ENCODE results near the gene COA1.
"Not testable (repeated sequence)": the region's sequence is repeated elsewhere in the genome, so short reads cannot be mapped to it uniquely, and the experiment has no call there.

COA1 gene

GRCh38 chr7:43626695-43627094 lies 102.6 kb downstream of the COA1 start:
- no peak for DNase-seq

- DNase-seq: no peak
These were observed 103.3 kb downstream of the COA1 start for GRCh38 chr7:43625980-43626379.

DNA sequence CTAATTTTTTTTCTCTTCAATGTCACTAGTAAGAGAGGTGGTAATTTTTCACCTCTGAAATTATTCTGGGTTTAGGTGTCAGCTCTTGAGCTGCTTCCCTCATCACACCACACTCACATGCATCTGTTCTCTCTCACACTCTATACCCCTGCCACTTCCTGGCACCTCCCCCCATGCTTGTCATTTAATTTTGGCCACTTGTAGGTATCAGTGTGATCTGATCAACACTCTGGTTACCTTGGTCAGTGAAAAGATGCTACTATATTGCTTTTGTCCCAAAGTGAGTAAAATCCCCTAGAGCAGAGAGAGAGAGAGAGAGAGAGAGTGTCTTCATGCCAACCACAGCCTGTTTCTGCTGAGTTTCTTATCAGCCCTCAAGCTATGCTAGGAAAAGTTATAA lies 103.9 kb downstream of the COA1 start:
- peak in 4 of 6 experiments; percentile 27 to 68 (median 62) for DNase-seq

- DNase-seq: no peak
These were observed 105.2 kb downstream of the COA1 start for GRCh38 chr7:43624156-43624555.

DNA sequence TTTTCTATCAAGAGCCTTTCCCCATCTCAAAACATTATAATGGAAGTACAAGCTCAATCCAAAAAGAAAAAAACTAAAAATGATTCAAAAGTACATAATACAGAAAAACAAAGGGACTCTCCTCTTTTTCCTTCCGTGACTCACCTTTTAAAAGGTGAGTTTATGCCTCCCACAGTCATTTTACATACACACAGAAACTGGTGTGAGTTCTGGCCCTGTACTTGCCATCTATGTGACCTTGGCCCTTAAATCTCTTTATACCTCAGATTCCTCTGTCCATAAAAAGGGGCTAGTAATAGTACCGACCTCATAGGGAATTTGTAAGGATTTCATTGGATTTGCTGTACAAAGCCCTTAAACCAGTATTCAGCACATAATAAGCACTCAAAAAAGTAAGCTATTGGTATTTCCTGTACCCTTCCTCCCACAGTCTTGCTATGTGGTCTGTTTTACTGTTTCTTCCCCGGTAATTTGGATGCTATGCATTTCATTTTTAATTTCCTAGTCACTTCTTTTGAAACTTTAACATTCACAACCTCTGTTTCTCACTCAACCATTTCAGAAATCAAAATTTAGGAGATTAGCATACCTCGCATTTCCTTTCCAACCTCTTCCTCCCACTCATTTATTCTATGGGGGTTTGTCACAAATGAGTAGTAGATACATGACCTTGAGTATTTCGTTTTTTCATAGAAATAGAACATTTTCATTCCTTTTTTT lies 107.4 kb downstream of the COA1 start:
- peak in 2 of 6 experiments; percentile 14 to 39 for DNase-seq

DNA sequence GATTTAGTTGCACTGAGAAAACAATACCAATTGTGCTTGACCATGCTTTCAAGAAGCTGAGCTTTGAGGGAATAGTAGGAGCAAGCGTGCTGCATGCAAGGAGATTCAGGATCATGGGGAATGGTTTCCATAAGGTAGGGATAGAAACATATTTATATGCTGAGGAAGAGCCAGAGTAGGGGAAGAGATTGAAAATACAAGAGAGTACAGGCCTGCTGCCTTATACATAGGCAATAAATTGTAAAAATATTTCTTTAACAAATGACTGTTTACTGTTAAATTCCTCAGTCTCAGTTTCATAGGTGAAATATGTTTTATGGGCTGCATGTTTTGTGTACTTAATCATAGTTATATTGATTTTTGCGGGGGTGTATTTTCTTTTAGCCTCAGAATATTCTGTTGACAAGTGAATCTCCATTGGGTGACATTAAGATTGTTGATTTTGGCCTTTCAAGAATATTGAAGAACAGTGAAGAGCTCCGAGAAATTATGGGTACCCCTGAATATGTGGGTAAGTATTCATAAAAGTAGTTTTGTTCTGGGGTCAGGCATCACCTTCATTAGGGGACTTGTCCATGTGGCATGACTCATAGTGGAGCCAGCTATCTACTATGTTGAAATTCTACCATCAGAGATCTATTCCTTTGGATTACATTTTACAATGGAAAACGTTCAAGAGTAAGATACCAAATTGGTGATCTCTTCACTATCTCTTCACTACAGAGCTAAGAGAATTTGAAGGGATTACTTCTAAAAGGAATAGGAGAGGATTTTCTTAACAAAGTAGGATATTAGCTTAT lies 109.9 kb downstream of the COA1 start:
- no peak for DNase-seq

DNA sequence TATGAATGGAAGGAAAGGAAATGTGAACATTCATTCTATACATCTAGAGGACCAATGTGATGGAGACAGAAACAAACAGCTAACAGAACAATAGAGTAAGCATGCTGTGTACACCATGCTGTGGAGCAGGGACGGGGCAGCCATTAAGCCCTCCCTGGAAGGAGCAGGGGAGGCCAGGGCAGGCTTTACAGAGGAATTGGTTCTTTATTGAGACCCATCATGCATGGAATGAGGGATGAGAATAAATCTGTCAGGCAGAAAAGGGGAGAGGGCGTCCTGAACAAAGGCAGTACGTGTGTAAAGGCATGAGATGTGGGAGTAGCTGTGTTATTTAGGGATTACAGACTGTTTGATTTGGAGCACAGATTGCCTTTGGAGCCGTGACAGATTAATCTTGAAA lies 111.2 kb downstream of the COA1 start:
- no peak for DNase-seq

DNA sequence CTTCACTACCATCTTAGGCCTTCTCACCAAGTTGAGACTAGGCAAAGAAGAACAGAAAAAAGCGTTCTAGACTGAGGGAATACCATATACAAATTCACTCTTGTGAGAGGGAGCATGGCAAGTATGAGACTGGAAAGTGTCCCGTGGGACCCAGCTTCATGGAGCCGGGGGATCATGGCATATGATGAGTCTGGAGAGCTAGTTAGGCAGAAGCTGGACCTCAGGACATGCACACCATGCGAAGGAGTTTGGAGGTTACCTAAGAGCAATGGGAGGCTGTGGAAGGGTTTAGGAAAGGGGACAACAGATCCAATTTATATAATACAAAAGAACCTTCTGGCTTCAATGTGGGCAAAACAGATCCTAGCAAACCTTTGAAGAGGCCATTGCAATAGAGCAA lies 112.3 kb downstream of the COA1 start:
- no peak for DNase-seq

GRCh38 chr7:43615558-43616145 lies 113.7 kb downstream of the COA1 start:
- no peak for DNase-seq

GRCh38 chr7:43612599-43613589 lies 116.4 kb downstream of the COA1 start:
- no peak for DNase-seq

DNA sequence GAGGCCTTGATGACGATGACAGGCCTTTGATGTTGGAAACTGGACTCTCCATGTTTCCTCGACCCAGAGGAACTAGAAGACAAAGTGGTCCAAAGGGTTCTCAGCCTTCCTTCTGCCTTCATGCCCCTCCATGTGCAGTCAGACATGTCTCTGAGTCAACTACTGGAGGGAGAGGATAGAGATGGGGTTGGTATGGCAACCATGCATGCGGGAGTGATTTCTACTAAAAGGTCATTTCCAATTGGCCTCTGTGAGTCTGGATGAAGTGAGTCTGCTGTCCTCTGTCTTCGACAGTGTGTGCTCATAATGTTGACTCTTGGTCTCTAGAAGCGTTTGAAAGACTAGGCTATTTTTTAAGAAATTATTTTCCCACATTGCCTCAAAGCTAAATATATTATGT lies 117.2 kb downstream of the COA1 start:
- DNase-seq: no peak

GRCh38 chr7:43609097-43609496 lies 120.2 kb downstream of the COA1 start:
- DNase-seq: no peak

- DNase-seq: no peak
These were observed 125.1 kb downstream of the COA1 start for GRCh38 chr7:43604251-43604650.

DNA sequence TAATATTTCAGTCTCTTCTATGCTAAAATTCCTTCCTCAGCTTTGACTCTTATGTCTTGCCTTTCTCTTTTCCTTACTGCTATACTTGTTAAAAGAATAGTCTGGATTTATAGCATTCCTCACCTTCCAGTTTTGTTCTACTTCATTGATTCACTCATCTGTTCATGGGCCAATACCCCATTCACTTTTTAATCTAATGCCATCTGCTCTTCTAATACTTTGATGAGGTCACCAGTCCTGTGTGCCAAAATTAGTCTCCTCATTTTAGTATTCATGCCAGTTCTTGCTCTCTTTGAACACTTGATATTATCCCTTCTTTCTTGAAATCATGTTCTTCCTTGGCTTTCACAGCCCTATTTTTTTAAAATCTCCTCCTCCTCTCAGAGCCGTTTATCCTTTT lies 127.1 kb downstream of the COA1 start:
- DNase-seq: no peak

GRCh38 chr7:43600056-43600455 lies 129.3 kb downstream of the COA1 start:
- DNase-seq: no peak

GRCh38 chr7:43596426-43596825 lies 132.9 kb downstream of the COA1 start:
- DNase-seq: not testable (repeated sequence)

DNA sequence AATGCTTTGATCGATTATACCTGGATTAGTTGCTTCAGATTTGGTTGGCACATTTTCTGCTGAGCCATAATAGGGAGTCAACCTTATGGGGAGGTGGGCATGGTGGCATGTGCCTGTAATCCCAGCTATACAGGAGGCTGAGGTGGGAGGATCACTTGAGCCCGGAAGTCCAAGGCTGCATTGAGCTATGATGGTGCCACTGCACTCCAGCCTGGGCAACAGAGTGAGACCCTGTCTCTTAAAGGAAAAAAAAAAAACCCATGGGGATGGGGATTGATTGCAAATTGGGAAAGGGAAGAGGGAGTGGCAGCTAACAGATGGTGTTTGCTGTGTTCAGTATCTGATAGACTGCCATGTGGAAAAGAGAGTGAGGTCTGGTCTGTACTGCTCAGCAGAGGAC lies 135.3 kb downstream of the COA1 start:
- no peak for DNase-seq

- no peak for DNase-seq
These were observed 136.3 kb downstream of the COA1 start for GRCh38 chr7:43593010-43593409.

GRCh38 chr7:43592326-43592725 lies 137.0 kb downstream of the COA1 start:
- DNase-seq: no peak

DNA sequence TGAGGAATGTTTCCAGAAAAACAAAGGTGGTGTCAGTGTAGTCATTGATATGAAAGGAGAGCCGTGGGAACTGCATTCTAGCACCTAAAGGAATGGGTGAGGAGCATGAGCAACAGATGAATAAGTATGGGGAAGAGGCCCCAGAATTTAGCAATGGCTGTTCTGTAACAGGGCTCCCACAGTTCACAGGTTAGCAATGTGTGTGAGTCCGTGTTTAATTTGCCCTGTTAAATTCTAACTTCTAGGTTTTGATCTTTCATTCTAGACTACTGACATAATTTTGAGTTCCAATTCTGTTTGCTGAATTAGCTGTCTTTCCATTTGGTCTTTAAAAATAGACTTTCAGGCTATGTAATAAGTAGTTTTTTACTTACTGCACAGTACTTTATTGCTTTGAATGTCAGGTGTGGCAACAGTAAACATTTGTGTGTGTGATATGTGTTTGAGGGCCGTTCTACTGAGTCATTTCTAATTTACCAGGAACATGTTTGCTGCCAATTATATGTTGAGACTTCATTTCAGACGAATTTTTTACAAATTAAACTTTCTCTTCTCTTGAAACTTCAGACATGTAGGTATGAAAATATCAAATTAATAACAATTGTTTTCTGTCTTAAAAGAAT lies 137.7 kb downstream of the COA1 start:
- DNase-seq: no peak

- no peak for DNase-seq
These were observed 138.3 kb downstream of the COA1 start for GRCh38 chr7:43590862-43591557.

DNA sequence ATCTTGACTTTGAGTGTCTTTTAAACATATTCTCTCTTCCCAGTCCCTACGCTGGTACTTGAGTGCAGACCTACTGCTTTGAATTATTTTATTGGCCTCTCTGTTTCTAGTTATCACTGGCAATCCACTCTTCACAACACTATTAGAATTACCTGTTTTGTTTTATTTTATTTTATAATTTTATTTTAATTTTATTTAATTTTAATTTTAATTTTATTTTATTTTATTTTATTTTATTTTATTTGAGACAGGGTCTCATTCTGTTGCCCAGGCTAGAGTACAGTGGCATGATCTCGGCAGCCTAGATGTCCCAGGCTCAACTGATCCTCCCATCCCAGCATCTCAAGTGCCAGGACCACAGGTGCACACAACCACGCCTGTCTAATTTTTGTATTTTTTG lies 139.6 kb downstream of the COA1 start:
- DNase-seq: no peak

All from stimulated activated naive CD4-positive, alpha-beta T cell (primary cell).